ENCODE data around the gene MCC.

DNA sequence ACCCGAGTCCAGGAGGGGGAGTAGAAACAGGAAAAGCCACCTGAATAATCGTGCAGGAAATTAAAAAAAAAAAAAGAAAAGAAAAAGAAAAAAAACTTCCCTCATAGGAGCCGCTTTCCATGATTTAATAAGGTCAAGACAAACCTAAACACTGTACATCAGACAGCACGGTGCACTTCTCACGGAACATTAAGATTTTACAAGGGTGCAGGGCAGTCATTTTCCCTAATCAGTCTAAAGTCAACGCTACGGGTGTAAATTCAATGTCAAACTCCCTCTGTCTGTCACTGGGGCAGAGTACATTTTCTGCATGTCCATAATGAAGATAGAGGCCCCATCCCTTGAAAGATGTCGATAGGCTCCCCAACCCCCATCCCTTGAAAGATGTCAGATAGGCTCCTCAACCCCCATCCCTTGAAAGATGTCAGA is 193.1 kb downstream of the MCC start:
- TF ChIP-seq, protein P1, sequence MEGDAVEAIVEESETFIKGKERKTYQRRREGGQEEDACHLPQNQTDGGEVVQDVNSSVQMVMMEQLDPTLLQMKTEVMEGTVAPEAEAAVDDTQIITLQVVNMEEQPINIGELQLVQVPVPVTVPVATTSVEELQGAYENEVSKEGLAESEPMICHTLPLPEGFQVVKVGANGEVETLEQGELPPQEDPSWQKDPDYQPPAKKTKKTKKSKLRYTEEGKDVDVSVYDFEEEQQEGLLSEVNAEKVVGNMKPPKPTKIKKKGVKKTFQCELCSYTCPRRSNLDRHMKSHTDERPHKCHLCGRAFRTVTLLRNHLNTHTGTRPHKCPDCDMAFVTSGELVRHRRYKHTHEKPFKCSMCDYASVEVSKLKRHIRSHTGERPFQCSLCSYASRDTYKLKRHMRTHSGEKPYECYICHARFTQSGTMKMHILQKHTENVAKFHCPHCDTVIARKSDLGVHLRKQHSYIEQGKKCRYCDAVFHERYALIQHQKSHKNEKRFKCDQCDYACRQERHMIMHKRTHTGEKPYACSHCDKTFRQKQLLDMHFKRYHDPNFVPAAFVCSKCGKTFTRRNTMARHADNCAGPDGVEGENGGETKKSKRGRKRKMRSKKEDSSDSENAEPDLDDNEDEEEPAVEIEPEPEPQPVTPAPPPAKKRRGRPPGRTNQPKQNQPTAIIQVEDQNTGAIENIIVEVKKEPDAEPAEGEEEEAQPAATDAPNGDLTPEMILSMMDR (IDR thresholded peaks at IDR 0.05 in 4 of 5, conservative IDR thresholded peaks at IDR 0.05 in 1 of 5): no peak
- TF ChIP-seq POLR2A (IDR thresholded peaks at IDR 0.05): no peak
